B cell (primary cell): Measurements from ENCODE around the gene LDLRAD3. TPM values are rescaled to one million over a fixed set of nuclear protein-coding genes. Genes with fewer than 3 reads are reported as not detected.

Experiments
- ATAC-seq: fragments of 200-7000 bp; cut with Tn5 transposase; one replicate; pipeline ENCODE4 v1.10.0; 2021; ENCODE audit warnings: low read depth, mild to moderate bottlenecking, moderate number of reproducible peaks, moderate library complexity
- CTCF ChIA-PET: fragments of 350-600 bp; sonication (Branson Sonifier 250); formaldehyde crosslinking; loops from one replicate; lab custom pipeline; 2021; ENCODE audit warnings: antibody characterized with exemption, inconsistent platforms; lab: Charles Lee
- POLR2A ChIA-PET: fragments of 350-600 bp; sonication (Branson Sonifier 250); formaldehyde crosslinking; loops from one replicate; lab custom pipeline; 2021; ENCODE audit warnings: antibody characterized with exemption; lab: Charles Lee
- DNase-seq: peaks from one replicate; pipeline ENCODE4 v3.0.0; 2013
- H2AFZ ChIP-seq: 2 replicates; pipeline ENCODE4 v1.6.1; 2012; ENCODE audit warnings: mild to moderate bottlenecking, low read depth, low read length; ENCODE audit not compliant: insufficient read depth, poor library complexity, severe bottlenecking
- H3K27ac ChIP-seq, 2 donors: 1 replicate in 1 of 2; 2 replicates in 1 of 2; pipeline ENCODE4 v1.5.1; 2012 to 2013; ENCODE audit warnings: low read length in 2 of 2, mild to moderate bottlenecking in 2 of 2, moderate library complexity in 1 of 2
- H3K27me3 ChIP-seq, 4 experiments: fragments of 200-600 bp in 1 of 4; sonication (generic) in 1 of 4; replicated peaks in 1 of 4; 1 replicate in 2 of 4; 2 replicates in 2 of 4; pipeline versions ENCODE4 v1.6.1 to v1.7.0; 2013 to 2016; ENCODE audit warnings: low read length in 3 of 4, mild to moderate bottlenecking in 2 of 4, mixed read lengths in 1 of 4, moderate library complexity in 1 of 4; ENCODE audit not compliant: insufficient read depth in 4 of 4, control insufficient read depth in 3 of 4; ENCODE audit errors: control extremely low read depth in 1 of 4
- H3K36me3 ChIP-seq, 2 experiments: replicated peaks in 1 of 2; 1 replicate in 1 of 2; 2 replicates in 1 of 2; pipeline versions ENCODE4 v1.6.1 to v1.7.1; 2013; ENCODE audit warnings: low read length in 1 of 2; ENCODE audit not compliant: insufficient read depth in 2 of 2, control insufficient read depth in 1 of 2; ENCODE audit errors: control extremely low read depth in 1 of 2, extremely low read depth in 1 of 2
- H3K4me1 ChIP-seq, 2 donors: fragments of 200-600 bp in 1 of 2; sonication (generic) in 1 of 2; 1 replicate in 1 of 2; 2 replicates in 1 of 2; pipeline versions ENCODE4 v1.5.1 to v1.6.1; 2013 to 2017; ENCODE audit warnings: low read length in 2 of 2; ENCODE audit not compliant: control insufficient read depth in 2 of 2, insufficient read depth in 2 of 2
- H3K4me2 ChIP-seq: replicated peaks from 2 replicates; pipeline ENCODE3; 2012; ENCODE audit warnings: mild to moderate bottlenecking, low read depth, low read length; ENCODE audit not compliant: poor library complexity, severe bottlenecking
- H3K4me3 ChIP-seq, 5 experiments: fragments of 200-600 bp in 1 of 5; sonication (generic) in 1 of 5; 1 replicate in 3 of 5; 2 replicates in 2 of 5; pipeline versions ENCODE4 v1.5.1 to v1.7.0; 2011 to 2016; ENCODE audit warnings: low read length in 4 of 5, mild to moderate bottlenecking in 4 of 5, low read depth in 2 of 5, control low read depth in 1 of 5, moderate library complexity in 1 of 5; ENCODE audit not compliant: insufficient read depth in 1 of 5; ENCODE audit errors: control extremely low read depth in 1 of 5, extremely low read depth in 1 of 5
- H3K79me2 ChIP-seq: fragments of 200-600 bp; sonication (generic); one replicate; pipeline ENCODE4 v1.6.0; 2016; ENCODE audit warnings: low read length; ENCODE audit not compliant: control insufficient read depth, insufficient read depth
- H3K9ac ChIP-seq: fragments of 200-600 bp; sonication (generic); 2 replicates; pipeline ENCODE4 v1.6.1; 2017; ENCODE audit warnings: mild to moderate bottlenecking, low read length, moderate library complexity
- H3K9me3 ChIP-seq, 3 donors: one replicate each; pipeline versions ENCODE4 v1.6.1 to v1.7.1; 2013; ENCODE audit warnings: low read length in 2 of 3; ENCODE audit not compliant: control insufficient read depth in 2 of 3, insufficient read depth in 1 of 3; ENCODE audit errors: control extremely low read depth in 1 of 3
- H4K20me1 ChIP-seq: 2 replicates; pipeline ENCODE4 v1.6.0; 2012; ENCODE audit warnings: mild to moderate bottlenecking, low read length; ENCODE audit not compliant: insufficient read depth, control insufficient read depth, poor library complexity, severe bottlenecking
- H3K27ac Mint-ChIP-seq: one replicate; pipeline ENCODE4 v1.8.0; 2021; ENCODE audit warnings: mixed read lengths
- H3K27me3 Mint-ChIP-seq: one replicate; pipeline ENCODE4 v1.8.0; 2021; ENCODE audit warnings: mixed read lengths
- H3K4me1 Mint-ChIP-seq: one replicate; pipeline ENCODE4 v1.8.0; 2021; ENCODE audit warnings: mixed read lengths
- H3K4me3 Mint-ChIP-seq: one replicate; pipeline ENCODE4 v1.8.0; 2021; ENCODE audit warnings: mixed read lengths
- H3K9me3 Mint-ChIP-seq: one replicate; pipeline ENCODE4 v1.8.0; 2022; ENCODE audit warnings: mixed read lengths; ENCODE audit not compliant: insufficient read depth
- EZH2 ChIP-seq: IDR thresholded peaks from 2 replicates; pipeline ENCODE4 v1.6.1; 2012; ENCODE audit warnings: borderline replicate concordance, low read depth, mild to moderate bottlenecking, moderate library complexity, low read length; ENCODE audit not compliant: insufficient read depth, poor library complexity, severe bottlenecking
- WGBS: methylation state at CpG from one replicate; pipeline ENCODE4 v1.1.5; 2013; ENCODE audit warnings: missing lambda C conversion rate; ENCODE audit not compliant: insufficient coverage; 5-methylcytosine and 5-hydroxymethylcytosine counted together
- intact Hi-C: fragments of 100-400 bp; cut with micrococcal nuclease; formaldehyde crosslinking; loops from one replicate; pipeline ENCODE4 v1.10.0; 2022
- polyA plus RNA-seq: library from polyadenylated mRNA; depleted of rRNA; stranded (reverse); fragments of >200 nt; gene quantifications from 2 replicates; pipeline ENCODE4 v1.2.3, GENCODE V29; 2012
- total RNA-seq, 2 donors: library from RNA; stranded (reverse); fragments of 120-200 nt in 1 of 2; gene quantifications; 1 replicate in 1 of 2; 2 replicates in 1 of 2; pipeline versions ENCODE4 v1.2.3 to v1.2.4, GENCODE V29; 2013 to 2022
- TF ChIP-seq, protein P1 (sequence below): fragments of 200-600 bp; IDR thresholded peaks from one replicate; pipeline ENCODE4 v1.8.0; 2022; ENCODE audit warnings: antibody characterized with exemption, mild to moderate bottlenecking

LDLRAD3 gene
- total and polyA plus RNA-seq, 2 donors (not counting 1 experiment from before 2014, with no cell fraction given): 0.01 TPM; not detected in 1

GRCh38 chr11:35951680-35952079 is 7.8 kb downstream of the LDLRAD3 start:
- H3K9me3 ChIP-seq: no peaks in the 10 kb centered on the region
- H2AFZ ChIP-seq: no peak overlapping the region
- H4K20me1 ChIP-seq: no peaks in the 10 kb centered on the region
- TF ChIP-seq, protein P1, sequence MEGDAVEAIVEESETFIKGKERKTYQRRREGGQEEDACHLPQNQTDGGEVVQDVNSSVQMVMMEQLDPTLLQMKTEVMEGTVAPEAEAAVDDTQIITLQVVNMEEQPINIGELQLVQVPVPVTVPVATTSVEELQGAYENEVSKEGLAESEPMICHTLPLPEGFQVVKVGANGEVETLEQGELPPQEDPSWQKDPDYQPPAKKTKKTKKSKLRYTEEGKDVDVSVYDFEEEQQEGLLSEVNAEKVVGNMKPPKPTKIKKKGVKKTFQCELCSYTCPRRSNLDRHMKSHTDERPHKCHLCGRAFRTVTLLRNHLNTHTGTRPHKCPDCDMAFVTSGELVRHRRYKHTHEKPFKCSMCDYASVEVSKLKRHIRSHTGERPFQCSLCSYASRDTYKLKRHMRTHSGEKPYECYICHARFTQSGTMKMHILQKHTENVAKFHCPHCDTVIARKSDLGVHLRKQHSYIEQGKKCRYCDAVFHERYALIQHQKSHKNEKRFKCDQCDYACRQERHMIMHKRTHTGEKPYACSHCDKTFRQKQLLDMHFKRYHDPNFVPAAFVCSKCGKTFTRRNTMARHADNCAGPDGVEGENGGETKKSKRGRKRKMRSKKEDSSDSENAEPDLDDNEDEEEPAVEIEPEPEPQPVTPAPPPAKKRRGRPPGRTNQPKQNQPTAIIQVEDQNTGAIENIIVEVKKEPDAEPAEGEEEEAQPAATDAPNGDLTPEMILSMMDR: no peak
- TF ChIP-seq EZH2: no peak
- no peaks in the 10 kb centered on the region for H3K4me1 ChIP-seq
- H3K27ac ChIP-seq: no peak overlapping the region
- H3K27ac Mint-ChIP-seq: no peak overlapping the region
- H3K4me1 Mint-ChIP-seq: no peaks in the 10 kb centered on the region
- H3K27me3 Mint-ChIP-seq: peaks cover 31% of the 10 kb centered on the region
- H3K27me3 ChIP-seq: no peaks in the 10 kb centered on the region
- intact Hi-C loops: no loop called here
- H3K4me3 ChIP-seq: no peak overlapping the region
- DNase-seq (no peak), ATAC-seq (no peak)
- H3K9ac ChIP-seq: no peak overlapping the region
- no peak overlapping the region for H3K4me2 ChIP-seq
- H3K4me3 Mint-ChIP-seq: no peak overlapping the region
- no CpG with 5 or more reads among the region's 3 CpGs for WGBS
- H3K79me2 ChIP-seq: no peaks in the 10 kb centered on the region
- ChIA-PET POLR2A (no interaction called here), CTCF (no interaction called here)
- H3K9me3 Mint-ChIP-seq: no peaks in the 10 kb centered on the region
- H3K36me3 ChIP-seq: no peaks in the 10 kb centered on the region

- no peak overlapping the region for H2AFZ ChIP-seq
- Mint-ChIP-seq H3K27ac (no peak overlapping the region), H3K4me3 (no peak overlapping the region), H3K27me3 (peaks cover 24% of the 10 kb centered on the region), H3K4me1 (no peaks in the 10 kb centered on the region), H3K9me3 (no peaks in the 10 kb centered on the region)
- TF ChIP-seq, protein P1: no peak
- TF ChIP-seq EZH2: no peak
- no peak for DNase-seq
- H3K27me3 ChIP-seq: no peaks in the 10 kb centered on the region
- H3K79me2 ChIP-seq: no peaks in the 10 kb centered on the region
- no peaks in the 10 kb centered on the region for H3K36me3 ChIP-seq
- 96% methylated on average over 8 of the region's 13 CpGs for WGBS
- H3K4me1 ChIP-seq: no peaks in the 10 kb centered on the region
- no peak overlapping the region for H3K27ac ChIP-seq
- ATAC-seq: no peak
- intact Hi-C loops: no loop called here
- H3K4me2 ChIP-seq: no peak overlapping the region
- H4K20me1 ChIP-seq: no peaks in the 10 kb centered on the region
- ChIA-PET CTCF (interaction anchor here (1.0 kb wide), 1 partner anchor 20 kb away, joined by 3 read pairs; no protein-coding TSS in a partner anchor), POLR2A (no interaction called here)
- H3K4me3 ChIP-seq: no peak overlapping the region
- no peaks in the 10 kb centered on the region for H3K9me3 ChIP-seq
- no peak overlapping the region for H3K9ac ChIP-seq
Measured at GRCh38 chr11:35953081-35953760, 9.4 kb downstream of the LDLRAD3 start.
